Activated CD8-positive, alpha-beta T cell treated with anti-CD3 and anti-CD28 coated beads for 36 hours (primary cell): ENCODE data around the gene YARS1. TPM values are rescaled to one million over a fixed set of nuclear protein-coding genes. Genes with fewer than 3 reads are reported as not detected.

Experiments
- ATAC-seq: fragments of 200-7000 bp; cut with Tn5 transposase; one replicate; pipeline ENCODE4 v1.10.0; 2021; ENCODE audit warnings: mild to moderate bottlenecking, moderate library complexity
- CTCF ChIA-PET: fragments of 350-600 bp; sonication (Branson Sonifier 250); formaldehyde crosslinking; loops from one replicate; lab custom pipeline; 2021; ENCODE audit warnings: antibody characterized with exemption; lab: Charles Lee
- POLR2A ChIA-PET: fragments of 350-600 bp; sonication (Branson Sonifier 250); formaldehyde crosslinking; loops from one replicate; lab custom pipeline; 2021; ENCODE audit warnings: antibody characterized with exemption; lab: Charles Lee
- DNase-seq: peaks from one replicate; pipeline ENCODE4 v3.0.0-alpha.2; 2020
- H3K27ac Mint-ChIP-seq: one replicate; pipeline ENCODE4 v1.8.0; 2021; ENCODE audit warnings: mild to moderate bottlenecking, mixed read lengths
- H3K27me3 Mint-ChIP-seq: one replicate; pipeline ENCODE4 v1.8.0; 2021; ENCODE audit warnings: mixed read lengths
- H3K36me3 Mint-ChIP-seq: one replicate; pipeline ENCODE4 v1.8.0; 2021; ENCODE audit warnings: low read depth, mixed read lengths
- H3K4me1 Mint-ChIP-seq: one replicate; pipeline ENCODE4 v1.8.0; 2021; ENCODE audit warnings: low read depth, mixed read lengths
- H3K4me3 Mint-ChIP-seq: one replicate; pipeline ENCODE4 v1.8.0; 2021; ENCODE audit warnings: mild to moderate bottlenecking, moderate library complexity, mixed read lengths
- H3K9me3 Mint-ChIP-seq: one replicate; pipeline ENCODE4 v1.8.0; 2021; ENCODE audit warnings: mixed read lengths
- CTCF ChIP-seq: fragments of 200-600 bp; IDR thresholded peaks from one replicate; pipeline ENCODE4 v1.8.0; 2022; ENCODE audit warnings: antibody characterized with exemption, mild to moderate bottlenecking
- intact Hi-C: fragments of 100-400 bp; cut with micrococcal nuclease; formaldehyde crosslinking; loops from one replicate; pipeline ENCODE4 v1.10.0; 2022
- total RNA-seq, 2 experiments: library from RNA; stranded (reverse); gene quantifications; one replicate each; pipeline ENCODE4 v1.2.3, GENCODE V29; 2021

Gene YARS1
- total RNA-seq, 2 experiments from 2014 or later: 231 to 238 TPM

DNA sequence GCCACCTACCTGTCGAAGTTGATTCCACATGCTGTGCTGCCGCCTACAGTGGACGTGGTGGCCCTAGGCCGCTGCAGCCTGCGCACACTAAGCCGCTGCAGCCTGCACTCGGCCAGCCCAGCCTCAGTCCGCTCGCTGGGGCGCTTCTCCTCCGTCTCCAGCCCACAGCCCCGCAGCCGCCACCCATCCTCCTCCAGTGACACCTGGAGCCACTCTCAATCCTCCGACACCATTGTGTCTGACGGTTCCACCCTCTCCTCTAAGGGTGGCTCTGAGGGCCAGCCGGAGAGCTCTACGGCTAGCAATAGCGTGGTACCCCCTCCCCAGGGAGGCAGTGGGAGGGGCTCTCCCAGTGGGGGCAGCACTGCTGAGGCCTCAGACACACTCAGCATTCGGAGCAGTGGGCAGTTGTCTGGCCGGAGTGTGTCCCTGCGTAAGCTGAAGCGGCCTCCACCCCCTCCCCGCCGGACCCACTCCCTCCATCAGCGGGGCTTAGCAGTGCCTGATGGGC is 46.9 kb downstream of the YARS1 start:
- ChIA-PET POLR2A (interaction anchor here (0.6 to 0.9 kb wide), 2 partner anchors 57 to 92 kb away, joined by 3 to 4 read pairs; no protein-coding TSS in a partner anchor), CTCF (interaction anchor here (13.2 kb wide), 1 partner anchor 59 kb away, joined by 197 read pairs; no protein-coding TSS in a partner anchor)
- no peak for ATAC-seq
- Mint-ChIP-seq H3K9me3 (no peaks in the 10 kb centered on the region), H3K27ac (no peak overlapping the region), H3K4me3 (no peak overlapping the region), H3K4me1 (peaks cover 9% of the 10 kb centered on the region), H3K27me3 (no peaks in the 10 kb centered on the region), H3K36me3 (peaks cover 12% of the 10 kb centered on the region)
- no peak for DNase-seq
- intact Hi-C loops: no loop called here
- no peak for TF ChIP-seq CTCF

DNA sequence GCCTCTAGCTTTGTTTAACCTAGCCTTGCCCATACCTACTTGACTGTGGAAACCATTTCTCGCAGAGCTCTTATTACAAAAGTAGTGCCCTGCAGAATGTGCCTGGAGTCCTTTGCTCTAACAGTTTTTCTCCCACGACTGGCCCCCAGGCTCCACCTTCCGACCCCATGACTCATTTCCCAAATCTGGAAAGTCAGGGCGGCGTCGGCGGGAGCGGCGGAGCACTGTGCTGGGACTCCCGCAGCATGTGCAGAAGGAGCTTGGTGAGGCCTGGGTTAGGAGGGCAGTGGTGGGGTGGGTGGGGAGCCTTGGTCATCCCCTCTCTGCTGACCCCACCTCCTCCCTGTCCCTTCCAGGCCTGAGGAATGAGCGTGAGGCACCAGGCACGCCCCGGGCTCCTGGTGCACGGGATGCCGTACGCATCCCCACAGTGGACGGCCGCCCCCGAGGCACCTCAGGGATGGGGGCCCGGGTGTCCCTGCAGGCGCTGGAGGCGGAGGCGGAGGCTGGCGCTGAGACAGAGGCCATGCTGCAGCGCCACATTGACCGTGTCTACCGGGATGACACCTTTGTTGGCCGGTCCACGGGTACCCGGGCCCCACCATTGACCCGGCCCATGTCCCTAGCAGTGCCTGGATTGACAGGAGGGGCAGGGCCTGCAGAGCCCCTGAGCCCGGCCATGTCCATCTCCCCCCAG is 47.5 kb downstream of the YARS1 start:
- no peaks in the 10 kb centered on the region for H3K9me3 Mint-ChIP-seq
- intact Hi-C loops: no loop called here
- ATAC-seq: no peak
- ChIA-PET POLR2A (interaction anchor here (0.6 to 0.9 kb wide), 2 partner anchors 57 to 91 kb away, joined by 3 to 4 read pairs; no protein-coding TSS in a partner anchor), CTCF (interaction anchor here (13.2 kb wide), 1 partner anchor 58 kb away, joined by 197 read pairs; no protein-coding TSS in a partner anchor)
- TF ChIP-seq CTCF: no peak
- peaks cover 9% of the 10 kb centered on the region for H3K4me1 Mint-ChIP-seq
- no peak overlapping the region for H3K4me3 Mint-ChIP-seq
- no peaks in the 10 kb centered on the region for H3K27me3 Mint-ChIP-seq
- peaks cover 12% of the 10 kb centered on the region for H3K36me3 Mint-ChIP-seq
- H3K27ac Mint-ChIP-seq: no peak overlapping the region
- DNase-seq: no peak

- CTCF ChIA-PET: interaction anchor here (0.8 to 13.2 kb wide), 2 partner anchors 14 to 57 kb away, joined by 3 to 197 read pairs; no protein-coding TSS in a partner anchor
- Mint-ChIP-seq H3K4me3 (no peak overlapping the region), H3K9me3 (no peaks in the 10 kb centered on the region), H3K27ac (no peak overlapping the region), H3K27me3 (no peaks in the 10 kb centered on the region), H3K36me3 (peaks cover 3% of the 10 kb centered on the region), H3K4me1 (peaks cover 2% of the 10 kb centered on the region)
- POLR2A ChIA-PET: no interaction called here
- no peak for ATAC-seq
- intact Hi-C loops: no loop called here
- DNase-seq: no peak
- no peak for TF ChIP-seq CTCF
Measured at GRCh38 chr1:32768110-32768850, 48.9 kb downstream of the YARS1 start.

DNA sequence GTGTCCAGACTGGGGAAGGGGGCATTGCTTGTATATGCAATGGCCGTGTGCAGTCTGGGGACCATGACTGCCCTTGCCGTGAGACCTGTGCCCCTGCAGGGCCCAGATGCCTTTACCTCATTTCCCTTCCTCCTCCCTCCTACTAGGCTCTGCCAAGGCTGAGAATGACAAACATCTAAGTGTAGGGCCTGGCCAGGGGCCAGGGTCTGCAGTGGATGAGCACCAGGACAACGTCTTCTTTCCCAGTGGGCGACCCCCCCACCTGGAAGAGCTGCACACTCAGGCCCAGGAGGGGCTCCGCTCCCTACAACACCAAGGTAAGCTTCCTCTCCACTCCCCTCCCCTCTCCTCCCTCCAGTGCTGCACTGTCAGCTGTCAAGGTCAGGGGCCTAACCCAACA is 49.5 kb downstream of the YARS1 start:
- ATAC-seq (no peak), DNase-seq (no peak)
- Mint-ChIP-seq H3K9me3 (no peaks in the 10 kb centered on the region), H3K36me3 (no peaks in the 10 kb centered on the region), H3K4me3 (no peak overlapping the region), H3K4me1 (no peaks in the 10 kb centered on the region), H3K27me3 (no peaks in the 10 kb centered on the region), H3K27ac (no peak overlapping the region)
- POLR2A ChIA-PET: no interaction called here
- CTCF ChIA-PET: interaction anchor here (13.2 kb wide), 1 partner anchor 56 kb away, joined by 197 read pairs; no protein-coding TSS in a partner anchor
- intact Hi-C loops: no loop called here
- no peak for TF ChIP-seq CTCF
